Stimulated activated naive CD8-positive, alpha-beta T cell treated with anti-CD3 and anti-CD28 coated beads, Interleukin-15, Interleukin-2, amounts not matched to agents 100 U/mL and 50 U/mL, for 24 hours (primary cell): Measurements from ENCODE around the gene STRIP1.
A peak's percentile ranks its signal among the peaks of the same experiment; 100 is the strongest.
"Not testable (repeated sequence)": the region's sequence is repeated elsewhere in the genome, so short reads cannot be mapped to it uniquely, and the experiment has no call there.

Experiments
- ATAC-seq: fragments of 150-1000 bp; cut with Tn5 transposase; one replicate; pipeline ENCODE4 v1.10.0; 2021
- DNase-seq: peaks from one replicate; pipeline ENCODE4 v3.0.0; 2021

STRIP1 gene

DNA sequence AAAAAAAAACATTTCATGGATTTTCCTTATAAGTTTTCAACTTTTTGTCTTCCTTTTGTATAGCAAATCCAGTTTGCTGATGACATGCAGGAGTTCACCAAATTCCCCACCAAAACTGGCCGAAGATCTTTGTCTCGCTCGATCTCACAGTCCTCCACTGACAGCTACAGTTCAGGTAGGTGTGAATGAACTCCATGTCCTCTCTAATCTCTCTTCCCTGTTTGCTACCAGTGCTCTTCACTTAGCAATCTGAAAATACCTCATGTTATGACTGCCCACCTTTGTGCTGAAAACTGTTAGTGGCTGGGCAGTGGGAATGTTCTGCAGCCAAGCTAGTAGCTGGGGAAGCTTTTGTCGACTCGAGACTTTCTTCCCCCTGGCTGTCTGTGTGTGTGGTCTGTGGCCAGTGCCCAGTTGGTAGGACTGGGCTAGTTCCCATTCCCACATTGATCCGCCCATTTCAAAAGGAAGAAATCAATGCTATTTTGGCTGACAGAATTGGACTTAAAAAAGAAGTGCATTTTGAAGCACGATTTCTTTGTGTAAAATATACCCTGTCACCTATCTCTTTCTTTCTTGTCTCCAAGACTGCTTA, 25.4 kb upstream of the STRIP1 start:
- ATAC-seq, result no peak

DNA sequence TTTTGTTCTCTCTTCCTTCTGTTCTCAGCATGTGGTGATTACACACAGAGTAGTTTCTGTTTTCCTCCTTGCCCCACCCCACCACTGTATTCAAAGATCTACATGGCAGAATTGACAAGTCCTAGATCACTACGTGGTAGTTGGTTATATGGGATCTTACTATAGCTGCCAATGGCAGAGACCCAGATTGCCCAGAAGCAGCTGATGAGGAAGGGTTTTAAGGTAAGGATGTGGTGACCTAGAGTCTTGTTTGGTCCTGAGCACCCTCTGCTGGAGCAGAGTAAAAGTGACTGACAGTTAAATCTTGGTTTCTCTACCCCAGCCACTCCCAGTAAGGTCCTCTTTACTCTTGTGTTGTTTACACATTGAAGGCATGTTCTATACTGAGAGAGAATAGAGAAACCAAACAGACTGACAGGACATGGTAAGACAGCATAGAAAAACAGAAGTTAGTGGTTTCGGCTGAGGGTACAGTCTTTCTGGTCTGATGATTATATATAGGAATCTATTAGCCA, 22.8 kb upstream of the STRIP1 start:
- ATAC-seq (peak; percentile 82), DNase-seq (no peak)

More for the DNA sequence above, 25.4 kb upstream of the STRIP1 start:
- no peak for DNase-seq

GRCh38 chr1:110012100-110012780, 22.2 kb upstream of the STRIP1 start:
- DNase-seq (no peak), ATAC-seq (peak; percentile 14)

DNA sequence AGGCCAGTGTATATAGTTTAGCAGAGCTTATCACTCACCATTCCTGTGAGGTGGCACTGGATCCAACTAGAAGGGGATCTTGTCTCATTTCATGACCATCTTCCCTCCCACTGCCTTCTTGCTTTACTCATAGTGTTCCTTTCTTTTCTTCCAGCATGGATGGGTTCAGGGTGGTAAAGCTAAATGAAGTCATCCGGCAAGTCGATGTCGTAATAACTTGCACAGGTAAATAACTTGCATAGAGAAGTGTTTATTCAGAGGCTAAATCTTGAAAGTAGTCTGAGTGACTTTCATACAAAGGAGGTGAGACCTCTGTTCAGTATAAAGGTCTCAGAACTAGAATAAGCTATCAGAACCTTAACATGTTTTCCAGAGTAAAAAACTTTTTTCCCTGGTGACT, 16.6 kb upstream of the STRIP1 start:
- no peak for DNase-seq
- no peak for ATAC-seq

DNA sequence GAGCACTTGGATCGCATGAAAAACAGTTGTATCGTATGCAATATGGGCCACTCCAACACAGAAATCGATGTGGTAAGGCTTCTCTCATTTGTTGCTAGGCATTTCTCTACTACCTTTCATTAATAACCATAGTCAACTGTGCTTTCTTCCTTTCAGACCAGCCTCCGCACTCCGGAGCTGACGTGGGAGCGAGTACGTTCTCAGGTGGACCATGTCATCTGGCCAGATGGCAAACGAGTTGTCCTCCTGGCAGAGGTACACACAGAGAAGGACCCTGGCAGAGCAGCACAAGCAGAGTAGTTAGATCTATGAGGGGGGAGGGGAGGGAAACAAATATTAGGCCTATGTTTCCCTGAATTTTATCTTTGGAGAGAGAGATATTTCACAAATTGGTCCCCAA, 16.0 kb upstream of the STRIP1 start:
- DNase-seq (no peak), ATAC-seq (no peak)

GRCh38 chr1:110019770-110020169, 14.7 kb upstream of the STRIP1 start:
- DNase-seq, result no peak
- no peak for ATAC-seq

DNA sequence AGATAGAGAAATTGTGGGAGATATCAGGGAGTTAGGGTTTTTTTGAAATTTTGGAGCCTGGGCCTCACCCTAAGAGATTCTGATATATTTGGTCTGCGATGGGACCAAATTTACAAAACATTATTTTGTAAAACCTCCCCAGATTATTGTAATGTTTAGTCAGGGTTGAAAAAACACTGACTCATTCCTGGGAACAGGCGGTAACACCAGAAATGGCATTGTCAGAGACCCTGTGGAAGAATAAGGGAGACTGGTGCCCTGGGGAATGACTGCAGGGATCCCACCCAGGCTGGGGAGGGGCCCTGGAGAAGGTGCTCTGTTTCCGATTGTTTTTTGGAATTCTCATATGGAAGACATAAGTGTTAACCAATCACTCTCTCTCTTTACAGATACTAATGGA, 13.1 kb upstream of the STRIP1 start:
- no peak for ATAC-seq
- no peak for DNase-seq

DNA sequence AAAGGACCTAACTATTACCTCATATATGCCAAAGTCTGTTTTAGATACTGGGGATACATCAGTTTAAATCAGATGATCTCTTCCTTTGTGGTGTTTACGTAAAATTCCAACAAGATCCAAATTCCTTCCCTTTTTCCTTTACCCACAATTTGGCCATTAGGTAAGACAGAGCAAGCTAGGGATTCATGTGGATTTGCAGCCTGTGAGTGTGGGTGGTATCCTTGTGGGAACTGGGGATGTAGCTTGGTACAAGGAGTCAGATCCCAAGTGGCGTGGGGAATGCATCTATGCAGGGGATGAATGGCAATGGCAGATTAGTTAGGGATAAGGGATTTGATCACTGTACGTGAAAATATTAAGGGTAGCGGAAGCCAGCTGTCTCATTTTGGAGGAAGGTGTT, 9.8 kb upstream of the STRIP1 start:
- DNase-seq (no peak), ATAC-seq (no peak)

DNA sequence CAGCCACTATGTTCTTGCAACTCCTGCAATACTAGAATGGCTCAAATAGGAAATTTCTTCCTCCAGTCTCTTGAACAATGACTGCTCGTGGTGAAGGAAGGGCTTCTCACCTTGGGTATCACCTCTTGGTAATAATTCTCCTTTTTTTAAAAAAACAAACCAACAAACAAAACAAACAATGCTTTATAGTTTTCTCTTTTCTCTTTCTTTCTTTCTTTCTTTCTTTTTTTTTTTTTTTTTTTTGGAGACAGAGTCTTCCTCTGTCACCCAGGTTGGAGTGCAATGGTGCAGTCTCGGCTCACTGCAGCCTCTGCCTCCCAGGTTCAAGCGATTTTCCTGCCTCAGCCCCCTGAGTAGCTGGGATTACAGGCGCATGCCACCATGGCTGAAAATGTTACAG, 3.7 kb upstream of the STRIP1 start:
- ATAC-seq, result not testable (repeated sequence)

GRCh38 chr1:110032327-110032726, 2.1 kb upstream of the STRIP1 start:
- DNase-seq (no peak), ATAC-seq (no peak)

More for the DNA sequence above, 3.7 kb upstream of the STRIP1 start:
- not testable (repeated sequence) for DNase-seq

GRCh38 chr1:110033421-110033820, 1.0 kb upstream of the STRIP1 start:
- no peak for DNase-seq
- ATAC-seq, result no peak

- ATAC-seq (no peak), DNase-seq (no peak)
Observed at GRCh38 chr1:110034040-110034450, 379 bp upstream of the STRIP1 start.

- no peak for ATAC-seq
- no peak for DNase-seq
Observed at GRCh38 chr1:110035236-110035752, 870 bp downstream of the STRIP1 start.

DNA sequence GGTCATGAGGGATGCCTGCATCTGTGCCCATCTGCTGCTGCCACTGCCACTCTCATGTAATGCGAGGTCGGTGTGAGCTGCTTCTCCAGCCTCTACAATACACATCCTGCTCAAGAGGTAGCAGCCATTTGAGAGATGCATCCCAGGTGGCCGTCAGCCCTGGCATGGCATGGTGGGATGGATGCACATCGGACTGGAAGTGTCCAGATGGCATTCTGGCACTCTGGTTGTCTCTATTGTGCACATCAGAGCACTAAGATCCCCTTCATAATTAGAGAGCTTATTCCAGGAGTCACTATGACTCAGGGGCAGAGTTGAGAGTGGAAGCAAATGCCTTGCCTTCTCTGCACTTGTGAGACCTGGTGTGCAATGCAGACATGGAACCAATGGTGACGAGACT, 3.8 kb downstream of the STRIP1 start:
- ATAC-seq, result no peak
- DNase-seq, result no peak

DNA sequence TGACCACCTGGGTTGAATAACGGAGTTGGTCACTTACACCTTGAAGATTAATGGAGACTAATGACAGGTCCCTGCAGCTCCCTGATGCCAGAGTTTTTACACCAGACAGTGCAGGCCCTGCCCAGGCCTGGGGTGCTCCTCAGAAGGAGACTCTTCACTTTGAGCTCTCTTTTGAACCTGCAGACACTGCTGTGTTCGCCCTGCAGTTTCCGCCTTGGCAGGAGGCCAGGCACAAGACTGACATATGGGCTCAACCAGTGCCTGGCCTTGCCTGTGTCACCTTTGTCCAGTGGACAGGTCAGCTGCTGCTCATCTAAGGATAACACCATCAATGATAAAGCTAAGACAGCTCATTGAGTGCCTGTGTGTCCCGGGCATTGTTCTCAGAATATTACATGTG, 5.2 kb downstream of the STRIP1 start:
- ATAC-seq (no peak), DNase-seq (no peak)

DNA sequence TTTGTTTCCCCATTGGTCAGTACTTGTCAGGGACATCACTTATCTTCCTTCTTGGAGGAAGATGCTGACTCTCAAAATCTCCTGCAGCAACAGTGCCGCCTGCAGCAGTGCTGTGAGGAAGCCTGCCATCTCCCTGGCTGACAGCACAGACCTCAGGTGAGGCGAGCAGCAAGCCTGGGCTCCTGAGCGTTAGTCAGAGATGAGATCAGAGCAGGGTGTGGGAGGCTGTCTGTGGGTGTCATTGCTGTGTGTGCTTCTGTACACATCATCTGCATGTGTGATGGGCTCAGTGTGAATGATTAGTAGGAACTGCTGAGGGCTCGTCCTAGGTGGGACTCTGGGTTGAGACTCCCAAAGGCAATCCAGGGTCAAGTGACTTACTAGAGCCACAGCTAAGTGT, 6.1 kb downstream of the STRIP1 start:
- DNase-seq (no peak), ATAC-seq (peak; percentile 84)

GRCh38 chr1:110043016-110043415, 8.6 kb downstream of the STRIP1 start:
- no peak for DNase-seq
- no peak for ATAC-seq

- DNase-seq (no peak), ATAC-seq (no peak)
Observed at GRCh38 chr1:110047463-110047862, 13.0 kb downstream of the STRIP1 start.

GRCh38 chr1:110048240-110048639, 13.8 kb downstream of the STRIP1 start:
- DNase-seq (no peak), ATAC-seq (no peak)

GRCh38 chr1:110048923-110049601, 14.6 kb downstream of the STRIP1 start:
- DNase-seq (no peak), ATAC-seq (no peak)

DNA sequence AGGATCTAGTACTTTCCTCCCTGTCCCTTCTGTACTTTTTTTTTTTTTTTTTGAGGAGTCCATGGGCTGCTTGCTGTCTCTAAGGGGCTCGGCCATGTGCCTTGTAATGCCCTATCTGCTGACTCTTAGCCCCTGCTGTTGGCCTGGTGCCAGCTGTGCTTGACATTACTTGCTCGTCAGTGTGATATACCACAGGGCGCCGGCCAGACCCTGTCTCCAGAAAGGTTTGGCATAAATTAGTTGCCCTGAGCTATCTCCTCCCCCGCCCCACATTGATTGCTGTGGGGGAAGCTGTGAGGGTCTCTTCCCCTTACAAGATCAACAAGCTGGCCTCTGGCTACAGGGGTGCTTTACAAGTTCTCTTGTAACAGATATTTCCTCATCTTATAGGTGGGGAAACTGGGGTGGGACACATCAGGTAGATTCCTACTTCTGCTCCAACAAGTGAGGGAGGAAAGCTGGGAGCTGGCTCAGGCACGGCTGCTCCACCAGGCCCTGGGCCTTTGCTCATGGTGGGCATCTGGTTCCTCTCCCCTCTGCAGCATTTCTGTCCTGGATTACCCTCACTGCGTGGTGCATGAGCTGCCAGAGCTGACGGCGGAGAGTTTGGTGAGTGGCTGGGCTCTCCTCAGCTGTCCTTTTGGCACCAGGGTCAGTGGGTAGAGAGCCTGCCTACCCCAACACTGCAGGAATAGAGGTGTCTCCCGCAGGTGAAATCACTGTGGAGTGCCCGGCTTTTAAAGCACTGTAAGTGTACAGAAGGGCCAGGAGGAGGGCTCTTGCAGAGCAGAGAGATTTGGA, 15.6 kb downstream of the STRIP1 start:
- ATAC-seq, result no peak

DNA sequence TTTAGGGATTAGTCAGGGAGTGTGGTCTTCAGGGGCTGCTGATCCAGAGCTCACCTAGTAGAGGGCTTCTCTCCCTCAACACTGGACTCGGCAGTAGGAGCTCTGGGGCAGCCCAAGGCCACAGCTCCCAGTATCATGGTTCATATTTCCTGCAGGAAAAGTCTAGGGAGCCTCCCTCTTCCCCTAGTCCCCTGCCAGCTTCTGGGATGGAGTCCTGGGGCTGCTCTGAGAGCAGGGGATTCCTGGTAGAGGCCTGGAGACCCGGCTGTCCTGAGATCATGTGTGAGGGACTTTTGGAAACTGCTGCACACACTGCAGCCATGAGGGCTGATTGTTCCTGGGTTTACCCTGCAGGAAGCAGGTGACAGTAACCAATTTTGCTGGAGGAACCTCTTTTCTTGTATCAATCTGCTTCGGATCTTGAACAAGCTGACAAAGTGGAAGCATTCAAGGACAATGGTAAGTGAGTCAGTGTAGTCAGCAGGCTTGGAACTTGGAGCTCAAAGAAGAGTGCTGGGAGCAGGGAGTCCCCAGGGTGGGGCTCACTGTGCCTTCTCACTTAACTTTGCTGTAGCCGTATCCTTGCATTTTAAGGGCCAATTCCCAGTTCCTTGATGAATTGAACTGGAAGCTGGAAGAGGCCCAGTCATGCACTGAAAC, 16.3 kb downstream of the STRIP1 start:
- DNase-seq, result no peak
- no peak for ATAC-seq

More for the DNA sequence above, 15.6 kb downstream of the STRIP1 start:
- DNase-seq, result no peak
